Keratinocyte (primary cell): ENCODE data around the gene NPAS3.

Source experiments
- EZH2 ChIP-seq: IDR thresholded peaks from one replicate; pipeline ENCODE4 v1.6.1; 2012; ENCODE audit warnings: inconsistent platforms, mild to moderate bottlenecking, low read length, moderate library complexity
- TF ChIP-seq, protein P1 (sequence below), 3 experiments: IDR thresholded peaks in 1 of 3; conservative IDR thresholded peaks in 1 of 3; optimal IDR thresholded peaks in 1 of 3; 2 replicates in 2 of 3; 3 replicates in 1 of 3; pipeline versions ENCODE3 to v1.5.1; 2011; ENCODE audit warnings: low read length in 3 of 3, mild to moderate bottlenecking in 3 of 3, moderate library complexity in 2 of 3, control low read depth in 1 of 3, inconsistent platforms in 1 of 3; ENCODE audit not compliant: insufficient read depth in 2 of 3; ENCODE audit errors: extremely low read depth in 1 of 3

DNA sequence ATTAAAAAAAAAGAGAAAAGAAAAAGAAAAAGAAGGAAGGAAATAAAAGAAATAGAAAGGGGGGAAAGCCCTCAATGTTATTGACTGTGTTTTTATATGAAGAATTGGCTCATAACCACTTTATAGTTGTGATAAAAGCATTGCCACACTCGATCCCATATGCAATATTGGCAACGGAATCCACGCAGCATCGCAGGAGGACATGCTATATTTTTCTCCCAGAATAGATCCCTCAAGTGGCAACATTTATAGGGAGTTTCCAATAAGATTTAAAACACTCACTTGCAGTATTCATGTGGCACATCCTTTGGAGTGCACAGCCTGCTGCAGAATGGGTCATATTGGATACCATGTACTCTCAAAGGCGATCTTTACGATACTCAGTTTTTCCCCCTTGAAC lies 788.9 kb downstream of the NPAS3 start:
- TF ChIP-seq, protein P1, sequence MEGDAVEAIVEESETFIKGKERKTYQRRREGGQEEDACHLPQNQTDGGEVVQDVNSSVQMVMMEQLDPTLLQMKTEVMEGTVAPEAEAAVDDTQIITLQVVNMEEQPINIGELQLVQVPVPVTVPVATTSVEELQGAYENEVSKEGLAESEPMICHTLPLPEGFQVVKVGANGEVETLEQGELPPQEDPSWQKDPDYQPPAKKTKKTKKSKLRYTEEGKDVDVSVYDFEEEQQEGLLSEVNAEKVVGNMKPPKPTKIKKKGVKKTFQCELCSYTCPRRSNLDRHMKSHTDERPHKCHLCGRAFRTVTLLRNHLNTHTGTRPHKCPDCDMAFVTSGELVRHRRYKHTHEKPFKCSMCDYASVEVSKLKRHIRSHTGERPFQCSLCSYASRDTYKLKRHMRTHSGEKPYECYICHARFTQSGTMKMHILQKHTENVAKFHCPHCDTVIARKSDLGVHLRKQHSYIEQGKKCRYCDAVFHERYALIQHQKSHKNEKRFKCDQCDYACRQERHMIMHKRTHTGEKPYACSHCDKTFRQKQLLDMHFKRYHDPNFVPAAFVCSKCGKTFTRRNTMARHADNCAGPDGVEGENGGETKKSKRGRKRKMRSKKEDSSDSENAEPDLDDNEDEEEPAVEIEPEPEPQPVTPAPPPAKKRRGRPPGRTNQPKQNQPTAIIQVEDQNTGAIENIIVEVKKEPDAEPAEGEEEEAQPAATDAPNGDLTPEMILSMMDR (optimal IDR thresholded peaks at IDR 0.05 in 1 of 3, IDR thresholded peaks at IDR 0.05 in 1 of 3, conservative IDR thresholded peaks at IDR 0.05 in 1 of 3; ENCODE audit: extremely low read depth in 1 of 3, insufficient read depth in 2 of 3, low read length in 3 of 3) = no peak
- no peak for TF ChIP-seq EZH2
